GM10248 (cell line): ENCODE results near the gene NQO2.
"Not testable (repeated sequence)": the region's sequence is repeated elsewhere in the genome, so short reads cannot be mapped to it uniquely, and the experiment has no call there.

Experiments used
- CTCF ChIA-PET: fragments of 300-600 bp; sonication (Branson Sonifier 250); formaldehyde crosslinking; extraction: SDS; loops from one replicate; lab custom pipeline; 2021; ENCODE audit warnings: antibody characterized with exemption; lab: Yijun Ruan, JAX
- POLR2A ChIA-PET: fragments of 350-650 bp; sonication (Branson Sonifier 250); formaldehyde crosslinking; extraction: SDS; loops from one replicate; lab custom pipeline; 2020; ENCODE audit warnings: antibody characterized with exemption; lab: Yijun Ruan, JAX
- DNase-seq: peaks from one replicate; pipeline ENCODE4 v3.0.0; 2012; ENCODE audit errors: extremely low spot score
- TF ChIP-seq, protein P1 (sequence below): IDR thresholded peaks from 2 replicates; pipeline ENCODE4 v1.5.1; 2012; ENCODE audit warnings: mild to moderate bottlenecking, low read depth; ENCODE audit errors: extremely low read depth, missing control alignments, control extremely low read depth

NQO2 gene

DNA sequence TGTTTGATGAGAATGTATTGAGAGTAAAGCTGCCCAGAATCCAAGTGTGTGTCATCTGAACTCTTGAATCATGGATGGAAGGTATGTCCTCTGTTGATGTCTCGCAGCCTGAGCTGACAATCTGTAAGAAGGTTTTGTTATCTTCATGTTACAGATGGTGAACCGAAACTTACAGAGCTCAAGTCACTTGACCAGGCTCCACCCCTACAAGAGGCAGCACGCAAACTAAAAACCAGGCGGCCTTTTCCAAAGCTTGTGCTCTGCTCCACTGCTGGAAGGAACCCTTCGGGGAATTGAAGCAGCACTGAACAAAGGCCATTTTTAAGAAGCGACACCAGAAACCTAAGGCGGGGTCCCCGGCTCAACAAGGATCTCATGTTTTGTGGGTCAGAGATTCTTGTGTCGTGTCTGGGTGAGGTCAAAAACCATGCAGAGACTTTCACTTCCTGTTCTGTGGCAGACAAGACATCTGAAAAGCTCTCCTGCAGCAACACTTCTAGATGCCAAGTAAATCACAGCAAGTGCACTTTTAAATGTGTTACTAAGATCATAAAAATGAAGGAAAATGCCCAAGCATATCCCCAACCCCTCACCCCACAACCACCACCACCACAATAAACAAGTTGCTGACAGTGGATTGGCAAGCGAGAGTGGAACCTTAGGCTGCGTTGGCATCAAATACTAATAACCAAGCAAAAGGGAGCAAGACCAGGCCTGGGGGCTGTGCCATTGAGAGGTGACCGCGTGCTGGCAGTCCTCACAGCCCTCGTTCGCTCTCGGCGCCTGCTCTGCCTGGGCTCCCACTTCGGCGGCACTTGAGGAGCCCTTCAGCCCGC is 27.3 kb downstream of the NQO2 start:
- DNase-seq = peak; percentile 85
- ChIA-PET POLR2A (interaction anchor here (1.2 kb wide), 3 partner anchors 11 to 37 kb away, joined by 3 to 9 read pairs (median 6); partner anchors contain the start of gene NQO2), CTCF (interaction anchor here (0.9 to 6.9 kb wide), 7 partner anchors 9 to 94 kb away, joined by 3 to 55 read pairs (median 4); partner anchors contain the start of gene NQO2)
- TF ChIP-seq, protein P1, sequence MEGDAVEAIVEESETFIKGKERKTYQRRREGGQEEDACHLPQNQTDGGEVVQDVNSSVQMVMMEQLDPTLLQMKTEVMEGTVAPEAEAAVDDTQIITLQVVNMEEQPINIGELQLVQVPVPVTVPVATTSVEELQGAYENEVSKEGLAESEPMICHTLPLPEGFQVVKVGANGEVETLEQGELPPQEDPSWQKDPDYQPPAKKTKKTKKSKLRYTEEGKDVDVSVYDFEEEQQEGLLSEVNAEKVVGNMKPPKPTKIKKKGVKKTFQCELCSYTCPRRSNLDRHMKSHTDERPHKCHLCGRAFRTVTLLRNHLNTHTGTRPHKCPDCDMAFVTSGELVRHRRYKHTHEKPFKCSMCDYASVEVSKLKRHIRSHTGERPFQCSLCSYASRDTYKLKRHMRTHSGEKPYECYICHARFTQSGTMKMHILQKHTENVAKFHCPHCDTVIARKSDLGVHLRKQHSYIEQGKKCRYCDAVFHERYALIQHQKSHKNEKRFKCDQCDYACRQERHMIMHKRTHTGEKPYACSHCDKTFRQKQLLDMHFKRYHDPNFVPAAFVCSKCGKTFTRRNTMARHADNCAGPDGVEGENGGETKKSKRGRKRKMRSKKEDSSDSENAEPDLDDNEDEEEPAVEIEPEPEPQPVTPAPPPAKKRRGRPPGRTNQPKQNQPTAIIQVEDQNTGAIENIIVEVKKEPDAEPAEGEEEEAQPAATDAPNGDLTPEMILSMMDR = no peak

DNA sequence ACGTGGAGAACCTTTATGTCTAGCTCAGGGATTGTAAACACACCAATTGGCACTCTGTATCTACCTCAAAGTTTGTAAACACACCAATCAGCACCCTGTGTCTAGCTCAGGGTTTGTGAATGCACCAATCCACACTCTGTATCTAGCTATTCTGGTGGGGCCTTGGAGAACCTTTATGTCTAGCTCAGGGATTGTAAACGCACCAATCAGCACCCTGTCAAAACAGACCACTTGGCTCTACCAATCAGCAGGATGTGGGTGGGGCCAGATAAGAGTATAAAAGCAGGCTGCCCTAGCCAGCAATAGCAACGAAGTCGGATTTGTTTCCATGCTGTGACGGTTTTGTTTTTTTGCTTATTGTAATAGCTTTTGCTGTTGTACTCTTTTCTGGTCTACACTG is 28.5 kb downstream of the NQO2 start:
- POLR2A ChIA-PET = not testable (repeated sequence)
- CTCF ChIA-PET = interaction anchor here (1.2 to 6.9 kb wide), 3 partner anchors 11 to 27 kb away, joined by 3 to 55 read pairs (median 6); partner anchors contain the start of gene NQO2

DNA sequence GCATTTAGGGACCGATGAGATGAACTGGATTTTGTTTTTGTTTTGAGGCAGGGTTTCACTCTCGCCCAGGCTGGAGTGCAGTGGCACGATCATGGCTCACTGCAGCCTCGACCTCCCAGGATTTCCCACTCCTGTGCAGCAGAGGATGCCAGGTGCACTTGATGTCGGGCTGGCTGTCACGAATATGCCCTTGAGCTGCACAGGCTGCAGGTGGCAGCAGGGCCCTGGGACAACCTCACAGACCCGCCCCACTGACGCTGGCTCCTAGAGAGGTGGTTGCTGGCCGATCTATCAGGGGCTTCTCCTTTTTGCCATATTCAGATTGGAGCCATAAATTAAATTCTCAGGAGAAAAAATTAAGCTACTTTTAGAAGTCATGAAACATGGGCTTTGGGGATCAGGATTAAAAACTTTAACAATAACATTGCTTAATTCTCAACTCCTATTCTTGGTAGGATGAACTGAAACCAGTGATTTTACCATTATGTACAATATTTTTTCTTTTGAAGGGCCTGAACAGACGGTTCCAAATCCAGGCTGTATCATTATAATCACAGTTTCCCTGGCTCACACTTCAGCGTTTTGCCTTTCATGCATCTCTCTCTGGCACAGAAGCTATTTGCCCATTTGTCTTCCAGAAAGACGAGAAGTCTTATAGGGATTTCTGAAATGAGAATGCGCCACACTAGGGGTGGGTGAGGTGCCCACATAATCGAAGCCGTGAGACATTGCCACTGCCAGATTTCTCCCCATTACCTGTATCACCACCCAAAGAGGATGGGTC is 32.4 kb downstream of the NQO2 start:
- TF ChIP-seq, protein P1 = peak; percentile 17
- POLR2A ChIA-PET = no interaction called here
- CTCF ChIA-PET = interaction anchor here (1.2 to 1.8 kb wide), 5 partner anchors 13 to 219 kb away, joined by 3 to 7 read pairs (median 4); no protein-coding TSS in a partner anchor
- no peak for DNase-seq

More for the DNA sequence above, 28.5 kb downstream of the NQO2 start:
- DNase-seq = not testable (repeated sequence)

DNA sequence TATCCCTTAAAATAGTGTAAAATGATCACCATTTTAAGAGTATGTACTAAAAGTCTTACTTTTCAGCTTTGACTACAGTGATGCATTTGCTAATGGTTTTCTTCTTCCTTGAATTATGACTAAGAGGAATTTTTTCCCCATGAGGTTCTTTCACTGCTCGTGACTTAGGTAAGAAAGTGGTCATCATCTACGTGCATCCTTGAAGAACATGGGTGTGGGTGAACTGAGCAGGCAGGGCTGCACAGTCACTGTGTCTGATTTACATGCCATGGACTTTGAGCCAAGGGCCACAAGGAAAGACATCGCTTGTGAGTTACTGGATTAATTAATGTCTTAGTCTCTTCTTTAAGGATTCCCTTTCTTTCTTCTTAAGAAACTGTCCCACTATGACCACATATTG is 33.3 kb downstream of the NQO2 start:
- TF ChIP-seq, protein P1 = no peak
- DNase-seq = no peak
- POLR2A ChIA-PET = no interaction called here
- CTCF ChIA-PET = interaction anchor here (1.0 kb wide), 1 partner anchor 89 kb away, joined by 3 read pairs; no protein-coding TSS in a partner anchor

DNA sequence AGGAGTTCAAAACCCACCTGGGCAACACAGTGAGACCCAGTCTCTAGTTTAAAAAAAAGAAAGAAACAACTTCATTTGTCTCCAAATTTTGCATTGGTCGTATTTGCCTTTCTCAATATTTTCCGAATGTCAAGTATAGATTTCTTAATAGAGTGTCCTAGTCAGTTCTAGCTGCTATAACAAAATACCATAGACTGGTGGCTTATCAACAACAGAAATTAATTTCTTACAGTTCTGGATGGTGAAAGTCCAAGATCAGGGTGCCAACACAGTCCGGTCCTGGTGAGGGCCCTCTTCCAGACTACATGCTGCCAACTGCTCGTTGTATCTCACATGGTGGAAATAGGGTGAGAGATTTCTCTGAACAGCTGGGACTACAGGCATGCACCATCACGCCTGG is 34.0 kb downstream of the NQO2 start:
- POLR2A ChIA-PET = no interaction called here
- TF ChIP-seq, protein P1 = no peak
- DNase-seq = no peak
- CTCF ChIA-PET = interaction anchor here (1.0 kb wide), 1 partner anchor 90 kb away, joined by 3 read pairs; no protein-coding TSS in a partner anchor

DNA sequence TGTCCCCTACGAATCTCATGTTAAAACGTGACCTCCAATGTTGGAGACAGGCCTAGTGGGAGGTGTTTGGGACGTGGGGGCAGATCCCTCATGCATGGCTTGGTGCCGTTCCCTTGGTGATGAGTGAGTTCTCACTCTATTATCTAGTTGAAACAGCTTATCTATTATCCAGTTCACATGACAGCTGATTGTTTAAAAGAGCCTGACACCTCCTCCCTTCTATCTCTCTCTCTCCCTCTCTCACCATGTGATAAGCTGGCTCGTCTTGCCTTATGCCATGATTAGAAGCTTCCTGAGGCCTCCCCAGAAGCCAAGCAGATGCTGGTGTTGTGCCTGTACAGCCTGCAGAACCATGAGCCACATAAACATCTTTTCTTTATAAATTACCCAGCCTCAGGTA is 35.7 kb downstream of the NQO2 start:
- TF ChIP-seq, protein P1 = no peak
- CTCF ChIA-PET = interaction anchor here (1.3 to 1.8 kb wide), 2 partner anchors 9 to 18 kb away, joined by 3 to 4 read pairs; no protein-coding TSS in a partner anchor
- POLR2A ChIA-PET = no interaction called here
- no peak for DNase-seq
